Fibroblast of lung (primary cell): Measurements from ENCODE around the gene BTBD1. TPM values are rescaled to one million over a fixed set of nuclear protein-coding genes. Genes with fewer than 3 reads are reported as not detected.
A peak's percentile ranks its signal among the peaks of the same experiment; 100 is the strongest.

ENCODE experiments used
- DNase-seq, 2 donors: peaks; one replicate each; pipeline versions ENCODE4 v3.0.0 to v3.0.0-alpha.2; 2010; ENCODE audit warnings: low read depth in 2 of 2
- H2AFZ ChIP-seq: 2 replicates; pipeline ENCODE4 v1.5.1; 2012; ENCODE audit warnings: low read length, control low read depth, inconsistent platforms
- H3K27ac ChIP-seq: 2 replicates; pipeline ENCODE4 v1.5.1; 2011; ENCODE audit warnings: low read length, control low read depth; ENCODE audit not compliant: insufficient read depth
- H3K27me3 ChIP-seq: 2 replicates; pipeline ENCODE4 v1.5.1; 2011; ENCODE audit warnings: mild to moderate bottlenecking, low read length; ENCODE audit not compliant: control insufficient read depth, insufficient read depth
- H3K36me3 ChIP-seq: 2 replicates; pipeline ENCODE4 v1.5.1; 2011; ENCODE audit warnings: low read length; ENCODE audit not compliant: control insufficient read depth, insufficient read depth
- H3K4me1 ChIP-seq: 2 replicates; pipeline ENCODE4 v1.5.1; 2011; ENCODE audit warnings: low read length; ENCODE audit not compliant: control insufficient read depth, insufficient read depth; ENCODE audit errors: extremely low read depth
- H3K4me2 ChIP-seq: 2 replicates; pipeline ENCODE4 v1.5.1; 2011; ENCODE audit warnings: low read length, control low read depth; ENCODE audit not compliant: insufficient read depth; ENCODE audit errors: extremely low read depth
- H3K4me3 ChIP-seq, 4 experiments: fragments of 200-600 bp in 1 of 4; sonication (generic) in 1 of 4; replicated peaks in 1 of 4; 2 replicates each; pipeline ENCODE4 v1.5.1; 2011 to 2016; ENCODE audit warnings: low read length in 4 of 4, low read depth in 3 of 4, mild to moderate bottlenecking in 3 of 4, control low read depth in 2 of 4, inconsistent platforms in 1 of 4, mixed read lengths in 1 of 4; ENCODE audit not compliant: insufficient read depth in 1 of 4; ENCODE audit errors: control extremely low read depth in 1 of 4
- H3K79me2 ChIP-seq: 2 replicates; pipeline ENCODE4 v1.5.1; 2012; ENCODE audit warnings: mild to moderate bottlenecking, low read length, inconsistent platforms; ENCODE audit not compliant: control insufficient read depth, insufficient read depth
- H3K9ac ChIP-seq: 2 replicates; pipeline ENCODE4 v1.5.1; 2011; ENCODE audit warnings: mild to moderate bottlenecking, low read length, control low read depth; ENCODE audit not compliant: insufficient read depth
- H3K9me3 ChIP-seq: 2 replicates; pipeline ENCODE4 v1.5.1; 2012; ENCODE audit warnings: low read depth, low read length; ENCODE audit not compliant: control insufficient read depth, insufficient read depth
- H4K20me1 ChIP-seq: 2 replicates; pipeline ENCODE4 v1.5.1; 2011; ENCODE audit warnings: low read length; ENCODE audit not compliant: control insufficient read depth, insufficient read depth; ENCODE audit errors: extremely low read depth
- CTCF ChIP-seq, 2 donors: IDR thresholded peaks in 1 of 2; conservative IDR thresholded peaks in 1 of 2; 1 replicate in 1 of 2; 2 replicates in 1 of 2; pipeline ENCODE4 v1.5.1; 2011 to 2012; ENCODE audit warnings: low read length in 2 of 2, control low read depth in 1 of 2, inconsistent platforms in 1 of 2, low read depth in 1 of 2, mild to moderate bottlenecking in 1 of 2
- EZH2 ChIP-seq: IDR thresholded peaks from 2 replicates; pipeline ENCODE4 v1.5.1; 2012; ENCODE audit warnings: low read length, control low read depth, mild to moderate bottlenecking; ENCODE audit errors: missing control alignments
- polyA plus RNA-seq, 2 donors: library from polyadenylated mRNA; depleted of rRNA in 1 of 2; stranded (reverse) in 1 of 2; unstranded in 1 of 2; fragments of >200 nt; gene quantifications; 2 replicates each; pipeline ENCODE4 v1.2.1, GENCODE V29; 2011 to 2012; ENCODE audit warnings: missing spikeins in 1 of 2
- total RNA-seq: library from RNA; depleted of rRNA; stranded (reverse); fragments of >200 nt; gene quantifications from 2 replicates; pipeline ENCODE4 v1.2.1, GENCODE V29; 2014

Gene BTBD1
- total and polyA plus RNA-seq, 2 donors (not counting 1 experiment from before 2014, with no cell fraction given): 84.0 to 105 TPM

- no peaks in the 10 kb centered on the region for H3K9me3 ChIP-seq
- peaks cover 5% of the 10 kb centered on the region for H3K4me1 ChIP-seq
- TF ChIP-seq CTCF (conservative IDR thresholded peaks at IDR 0.05 in 1 of 2, IDR thresholded peaks at IDR 0.05 in 1 of 2; ENCODE audit: low read depth in 1 of 2, low read length in 2 of 2) (no peak), EZH2 (no peak)
- no peaks in the 10 kb centered on the region for H3K36me3 ChIP-seq
- H3K27ac ChIP-seq: no peak within 1 kb of the TSS
- DNase-seq: no peak
- H3K4me3 ChIP-seq: peak within 1 kb of the TSS; percentile 52 to 69 (median 58)
- H2AFZ ChIP-seq: peak within 1 kb of the TSS; percentile 65
- no peaks in the 10 kb centered on the region for H3K79me2 ChIP-seq
- H3K27me3 ChIP-seq: no peaks in the 10 kb centered on the region
- peak within 1 kb of the TSS; percentile 82 for H3K4me2 ChIP-seq
- no peaks in the 10 kb centered on the region for H4K20me1 ChIP-seq
- H3K9ac ChIP-seq: peak within 1 kb of the TSS; percentile 7
Measured at GRCh38 chr15:83106994-83107840, 40.2 kb upstream of the BTBD1 start, which contains the start of gene TM6SF1. TM6SF1 (plus strand) TSS chr15:83107645; CDS start chr15:83107681, 36 bp downstream.

GRCh38 chr15:83105440-83105839 is 38.4 kb upstream of the BTBD1 start:
- Histone ChIP-seq H3K9me3 (no peaks in the 10 kb centered on the region), H4K20me1 (no peaks in the 10 kb centered on the region), H3K79me2 (no peaks in the 10 kb centered on the region), H3K4me2 (no peak overlapping the region), H3K4me3 (no peak overlapping the region), H3K27me3 (peaks cover 5% of the 10 kb centered on the region), H3K4me1 (no peaks in the 10 kb centered on the region), H2AFZ (no peak overlapping the region), H3K9ac (no peak overlapping the region), H3K27ac (no peak overlapping the region), H3K36me3 (no peaks in the 10 kb centered on the region)
- no peak for DNase-seq
- no peak for TF ChIP-seq CTCF (conservative IDR thresholded peaks at IDR 0.05 in 1 of 2, IDR thresholded peaks at IDR 0.05 in 1 of 2; ENCODE audit: low read depth in 1 of 2, low read length in 2 of 2)
- no peak for TF ChIP-seq EZH2

GRCh38 chr15:83104141-83104540 is 37.1 kb upstream of the BTBD1 start:
- H3K36me3 ChIP-seq: no peaks in the 10 kb centered on the region

More at GRCh38 chr15:83104141-83104540, 37.1 kb upstream of the BTBD1 start:
- Histone ChIP-seq H3K9ac (no peak overlapping the region), H2AFZ (no peak overlapping the region), H3K4me3 (no peak overlapping the region), H3K4me2 (no peak overlapping the region), H3K27me3 (peaks cover 16% of the 10 kb centered on the region), H3K79me2 (no peaks in the 10 kb centered on the region), H3K4me1 (no peaks in the 10 kb centered on the region), H3K9me3 (no peaks in the 10 kb centered on the region), H3K27ac (no peak overlapping the region), H4K20me1 (no peaks in the 10 kb centered on the region)
- no peak for DNase-seq
- TF ChIP-seq CTCF (conservative IDR thresholded peaks at IDR 0.05 in 1 of 2, IDR thresholded peaks at IDR 0.05 in 1 of 2; ENCODE audit: low read depth in 1 of 2, low read length in 2 of 2) (no peak), EZH2 (no peak)
